Gastrocnemius medialis (tissue), 4 donors: ENCODE results near the gene SPINT2. TPM values are rescaled to one million over a fixed set of nuclear protein-coding genes. Genes with fewer than 3 reads are reported as not detected.

Source experiments
- ATAC-seq, 2 donors: fragments of 150-250 bp; one replicate each; pipeline ENCODE4 v1.9.1; 2016
- DNase-seq, 2 donors: peaks; one replicate each; pipeline ENCODE4 v3.0.0-alpha.2; 2019
- H3K27ac ChIP-seq, 4 donors: fragments of 200-600 bp; sonication (generic); 1 replicate in 1 of 4; 2 replicates in 3 of 4; pipeline ENCODE4 v1.5.1; 2016 to 2018; ENCODE audit warnings: mild to moderate bottlenecking in 2 of 4, moderate library complexity in 1 of 4
- H3K27me3 ChIP-seq, 3 donors: fragments of 200-600 bp; sonication (generic) in 2 of 3; 1 replicate in 1 of 3; 2 replicates in 2 of 3; pipeline versions ENCODE4 v1.5.1 to v1.6.0; 2016 to 2019; ENCODE audit warnings: mild to moderate bottlenecking in 1 of 3, moderate library complexity in 1 of 3
- H3K36me3 ChIP-seq, 2 donors: fragments of 200-600 bp; sonication (generic) in 1 of 2; one replicate each; pipeline ENCODE4 v1.5.1; 2017 to 2018
- H3K4me1 ChIP-seq, 2 donors: fragments of 200-600 bp; sonication (generic) in 1 of 2; one replicate each; pipeline ENCODE4 v1.5.1; 2016 to 2017; ENCODE audit warnings: mild to moderate bottlenecking in 2 of 2
- H3K4me3 ChIP-seq, 4 donors: fragments of 200-600 bp; sonication (generic) in 3 of 4; 1 replicate in 1 of 4; 2 replicates in 3 of 4; pipeline ENCODE4 v1.5.1; 2016 to 2019; ENCODE audit warnings: mild to moderate bottlenecking in 2 of 4
- H3K9me3 ChIP-seq, 3 donors: fragments of 200-600 bp; sonication (generic) in 2 of 3; 1 replicate in 1 of 3; 2 replicates in 2 of 3; pipeline ENCODE4 v1.5.1; 2016 to 2019
- POLR2A ChIP-seq, 2 donors: fragments of 450-650 bp; IDR thresholded peaks; one replicate each; pipeline ENCODE4 v1.6.1; 2017; ENCODE audit warnings: antibody characterized with exemption in 2 of 2, mild to moderate bottlenecking in 2 of 2, moderate library complexity in 2 of 2
- in situ Hi-C, 4 donors: fragments of 200-750 bp; cut with MboI; loops; one replicate each; pipeline versions ENCODE4 v1.15.0 to v1.8.0; 2017; ENCODE audit warnings: low sequenced_read_pairs in 4 of 4
- intact Hi-C: fragments of 100-400 bp; cut with DNase I; formaldehyde crosslinking; loops from one replicate; pipeline ENCODE4 v1.15.1; 2023; ENCODE audit warnings: low total_unique reads
- total RNA-seq, 4 donors: library from RNA; depleted of rRNA; stranded (reverse); fragments of >200 nt; gene quantifications; one replicate each; pipeline versions ENCODE4 v1.1.0 to v1.2.3, GENCODE V29; 2016
- TF ChIP-seq, protein P1 (sequence below), 5 experiments: fragments of 450-650 bp in 3 of 5; fragments of 200-600 bp in 2 of 5; sonication (generic) in 2 of 5; IDR thresholded peaks in 4 of 5; conservative IDR thresholded peaks in 1 of 5; 1 replicate in 4 of 5; 2 replicates in 1 of 5; pipeline ENCODE4 v1.5.1; 2016 to 2019; ENCODE audit warnings: antibody characterized with exemption in 5 of 5, mild to moderate bottlenecking in 3 of 5, moderate library complexity in 3 of 5

SPINT2 gene
- total RNA-seq, 4 donors from 2014 or later: 0.26 to 4.0 (median 1.6) TPM

DNA sequence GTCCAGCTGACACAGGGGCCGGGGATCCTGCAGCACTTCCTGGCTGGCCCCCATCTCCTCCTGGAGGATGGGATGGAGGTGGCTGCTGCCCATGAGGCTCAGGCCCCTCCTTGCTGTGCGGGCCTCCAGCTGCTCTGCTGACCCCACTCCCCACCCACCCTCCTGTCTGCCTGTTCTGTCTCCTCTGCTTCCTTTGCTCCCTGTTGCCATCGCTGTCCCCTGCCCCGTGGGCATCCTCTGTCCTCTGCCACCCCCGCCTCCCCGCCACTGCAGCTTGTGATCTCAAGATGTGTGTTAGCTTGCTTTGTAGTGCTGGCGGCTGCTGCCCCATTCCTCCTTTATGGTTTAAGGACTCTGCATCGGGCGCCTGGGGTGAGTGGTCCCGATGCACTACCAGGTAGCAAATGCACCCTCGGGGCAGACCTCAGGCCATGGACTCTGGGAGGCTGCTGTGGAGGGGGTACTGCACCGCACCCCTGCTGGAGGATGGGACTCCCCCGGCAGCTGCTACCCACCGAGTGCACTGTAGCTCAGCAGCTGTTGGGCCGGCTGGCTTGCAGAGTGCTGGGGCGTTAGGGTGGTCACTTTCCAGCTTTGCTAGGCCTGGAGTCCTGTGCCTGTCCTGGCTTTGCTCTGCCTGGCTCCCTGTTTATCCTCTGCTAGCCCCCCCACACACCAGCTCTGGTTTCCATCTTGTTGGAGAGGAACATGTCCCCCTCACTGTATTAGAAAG, 23.9 kb downstream of the SPINT2 start:
- Histone ChIP-seq H3K36me3 (no peaks in the 10 kb centered on the region), H3K27ac (no peak overlapping the region), H3K4me1 (no peaks in the 10 kb centered on the region), H3K27me3 (no peaks in the 10 kb centered on the region), H3K4me3 (no peak overlapping the region), H3K9me3 (no peaks in the 10 kb centered on the region)
- TF ChIP-seq, protein P1, sequence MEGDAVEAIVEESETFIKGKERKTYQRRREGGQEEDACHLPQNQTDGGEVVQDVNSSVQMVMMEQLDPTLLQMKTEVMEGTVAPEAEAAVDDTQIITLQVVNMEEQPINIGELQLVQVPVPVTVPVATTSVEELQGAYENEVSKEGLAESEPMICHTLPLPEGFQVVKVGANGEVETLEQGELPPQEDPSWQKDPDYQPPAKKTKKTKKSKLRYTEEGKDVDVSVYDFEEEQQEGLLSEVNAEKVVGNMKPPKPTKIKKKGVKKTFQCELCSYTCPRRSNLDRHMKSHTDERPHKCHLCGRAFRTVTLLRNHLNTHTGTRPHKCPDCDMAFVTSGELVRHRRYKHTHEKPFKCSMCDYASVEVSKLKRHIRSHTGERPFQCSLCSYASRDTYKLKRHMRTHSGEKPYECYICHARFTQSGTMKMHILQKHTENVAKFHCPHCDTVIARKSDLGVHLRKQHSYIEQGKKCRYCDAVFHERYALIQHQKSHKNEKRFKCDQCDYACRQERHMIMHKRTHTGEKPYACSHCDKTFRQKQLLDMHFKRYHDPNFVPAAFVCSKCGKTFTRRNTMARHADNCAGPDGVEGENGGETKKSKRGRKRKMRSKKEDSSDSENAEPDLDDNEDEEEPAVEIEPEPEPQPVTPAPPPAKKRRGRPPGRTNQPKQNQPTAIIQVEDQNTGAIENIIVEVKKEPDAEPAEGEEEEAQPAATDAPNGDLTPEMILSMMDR (IDR thresholded peaks at IDR 0.05 in 4 of 5, conservative IDR thresholded peaks at IDR 0.05 in 1 of 5): no peak
- no peak for TF ChIP-seq POLR2A (IDR thresholded peaks at IDR 0.05)
- in situ Hi-C loops (no loop called here), intact Hi-C loops (no loop called here)
- ATAC-seq: no peak
- no peak for DNase-seq

GRCh38 chr19:38289955-38290354, 25.6 kb downstream of the SPINT2 start:
- in situ Hi-C loops (no loop called here), intact Hi-C loops (no loop called here)
- no peaks in the 10 kb centered on the region for H3K36me3 ChIP-seq
- H3K9me3 ChIP-seq: no peaks in the 10 kb centered on the region
- H3K27ac ChIP-seq: no peak overlapping the region
- ATAC-seq (no peak), DNase-seq (no peak)
- no peaks in the 10 kb centered on the region for H3K4me1 ChIP-seq
- no peak overlapping the region for H3K4me3 ChIP-seq
- no peaks in the 10 kb centered on the region for H3K27me3 ChIP-seq
- TF ChIP-seq POLR2A (IDR thresholded peaks at IDR 0.05): no peak
- TF ChIP-seq, protein P1 (IDR thresholded peaks at IDR 0.05 in 4 of 5, conservative IDR thresholded peaks at IDR 0.05 in 1 of 5): no peak

DNA sequence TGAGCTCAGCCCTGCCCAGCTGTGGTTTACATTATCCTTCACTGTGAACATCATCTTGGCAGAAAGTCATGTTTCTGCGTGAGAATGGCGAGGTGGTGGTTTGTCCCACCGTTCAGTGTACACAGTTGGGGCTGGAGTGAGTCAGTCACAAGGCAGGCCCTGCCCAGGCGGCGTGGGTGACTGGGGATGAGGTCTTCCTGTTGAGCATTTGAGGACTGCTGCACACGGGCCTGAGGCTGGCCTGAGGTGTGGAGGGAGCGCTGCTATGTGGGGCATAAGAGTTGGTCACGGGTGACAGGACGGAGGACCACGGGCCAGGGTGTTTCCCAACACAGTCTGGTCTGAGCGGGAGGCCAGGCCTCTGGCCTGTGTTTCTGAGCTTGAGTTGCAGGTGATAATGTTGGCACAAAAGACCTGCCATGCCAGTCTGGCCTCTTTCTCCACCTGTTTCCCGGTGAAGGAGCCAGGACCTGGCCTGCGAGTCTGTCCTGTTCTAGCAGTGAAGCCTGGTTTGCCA, 26.3 kb downstream of the SPINT2 start:
- in situ Hi-C loops: no loop called here
- intact Hi-C loops: no loop called here
- H3K27ac ChIP-seq: no peak overlapping the region
- no peaks in the 10 kb centered on the region for H3K27me3 ChIP-seq
- H3K4me3 ChIP-seq: no peak overlapping the region
- DNase-seq: no peak
- H3K36me3 ChIP-seq: no peaks in the 10 kb centered on the region
- no peak for ATAC-seq
- H3K9me3 ChIP-seq: no peaks in the 10 kb centered on the region
- H3K4me1 ChIP-seq: no peaks in the 10 kb centered on the region
- TF ChIP-seq, protein P1 (IDR thresholded peaks at IDR 0.05 in 4 of 5, conservative IDR thresholded peaks at IDR 0.05 in 1 of 5): no peak
- no peak for TF ChIP-seq POLR2A (IDR thresholded peaks at IDR 0.05)

DNA sequence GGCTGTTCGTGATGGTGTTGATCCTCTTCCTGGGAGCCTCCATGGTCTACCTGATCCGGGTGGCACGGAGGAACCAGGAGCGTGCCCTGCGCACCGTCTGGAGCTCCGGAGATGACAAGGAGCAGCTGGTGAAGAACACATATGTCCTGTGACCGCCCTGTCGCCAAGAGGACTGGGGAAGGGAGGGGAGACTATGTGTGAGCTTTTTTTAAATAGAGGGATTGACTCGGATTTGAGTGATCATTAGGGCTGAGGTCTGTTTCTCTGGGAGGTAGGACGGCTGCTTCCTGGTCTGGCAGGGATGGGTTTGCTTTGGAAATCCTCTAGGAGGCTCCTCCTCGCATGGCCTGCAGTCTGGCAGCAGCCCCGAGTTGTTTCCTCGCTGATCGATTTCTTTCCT, 27.5 kb downstream of the SPINT2 start:
- no peaks in the 10 kb centered on the region for H3K4me1 ChIP-seq
- intact Hi-C loops: no loop called here
- DNase-seq: no peak
- H3K27ac ChIP-seq: no peak overlapping the region
- TF ChIP-seq, protein P1 (IDR thresholded peaks at IDR 0.05 in 4 of 5, conservative IDR thresholded peaks at IDR 0.05 in 1 of 5): no peak
- no peak for TF ChIP-seq POLR2A (IDR thresholded peaks at IDR 0.05)
- H3K36me3 ChIP-seq: no peaks in the 10 kb centered on the region
- no peaks in the 10 kb centered on the region for H3K9me3 ChIP-seq
- H3K27me3 ChIP-seq: no peaks in the 10 kb centered on the region
- no peak overlapping the region for H3K4me3 ChIP-seq
- ATAC-seq: no peak
- in situ Hi-C loops: no loop called here
